Measurements from ENCODE around the gene PNRC1. TPM values are rescaled to one million over a fixed set of nuclear protein-coding genes. Genes with fewer than 3 reads are reported as not detected.

Gene PNRC1
- total and polyA plus RNA-seq, 8 donors, result 143 to 186 (median 159) TPM

DNA sequence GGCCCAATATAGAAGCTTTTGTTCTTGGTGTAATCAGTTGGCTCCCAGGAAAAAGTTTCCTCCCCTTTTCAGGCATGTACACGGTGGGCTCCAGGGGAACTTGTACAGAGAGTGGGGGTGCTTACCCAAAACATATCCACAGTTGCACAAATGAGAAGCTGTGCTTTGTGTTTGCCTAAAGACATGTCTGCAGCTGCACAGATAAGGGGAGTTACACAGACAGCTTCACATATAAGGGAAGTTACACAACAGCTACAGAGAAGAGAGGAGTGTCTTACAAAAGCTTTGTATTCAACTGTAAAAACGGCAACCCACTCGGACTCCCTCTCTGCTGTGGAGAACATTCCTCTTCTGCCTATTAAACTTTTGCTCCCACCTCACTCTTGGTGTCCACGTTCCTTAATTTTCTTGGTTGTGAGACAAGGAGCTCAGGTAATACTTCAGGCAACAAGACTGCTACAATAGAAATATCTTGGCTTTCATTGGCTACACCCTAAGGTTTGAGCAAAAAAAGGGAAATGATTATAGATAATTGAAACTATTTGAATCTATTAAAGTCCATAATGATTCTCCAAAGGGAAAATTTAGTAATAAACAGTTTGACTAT is 7.4 kb upstream of the PNRC1 start:
- TF ChIP-seq, protein P1, sequence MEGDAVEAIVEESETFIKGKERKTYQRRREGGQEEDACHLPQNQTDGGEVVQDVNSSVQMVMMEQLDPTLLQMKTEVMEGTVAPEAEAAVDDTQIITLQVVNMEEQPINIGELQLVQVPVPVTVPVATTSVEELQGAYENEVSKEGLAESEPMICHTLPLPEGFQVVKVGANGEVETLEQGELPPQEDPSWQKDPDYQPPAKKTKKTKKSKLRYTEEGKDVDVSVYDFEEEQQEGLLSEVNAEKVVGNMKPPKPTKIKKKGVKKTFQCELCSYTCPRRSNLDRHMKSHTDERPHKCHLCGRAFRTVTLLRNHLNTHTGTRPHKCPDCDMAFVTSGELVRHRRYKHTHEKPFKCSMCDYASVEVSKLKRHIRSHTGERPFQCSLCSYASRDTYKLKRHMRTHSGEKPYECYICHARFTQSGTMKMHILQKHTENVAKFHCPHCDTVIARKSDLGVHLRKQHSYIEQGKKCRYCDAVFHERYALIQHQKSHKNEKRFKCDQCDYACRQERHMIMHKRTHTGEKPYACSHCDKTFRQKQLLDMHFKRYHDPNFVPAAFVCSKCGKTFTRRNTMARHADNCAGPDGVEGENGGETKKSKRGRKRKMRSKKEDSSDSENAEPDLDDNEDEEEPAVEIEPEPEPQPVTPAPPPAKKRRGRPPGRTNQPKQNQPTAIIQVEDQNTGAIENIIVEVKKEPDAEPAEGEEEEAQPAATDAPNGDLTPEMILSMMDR (IDR thresholded peaks at IDR 0.05), result no peak

DNA sequence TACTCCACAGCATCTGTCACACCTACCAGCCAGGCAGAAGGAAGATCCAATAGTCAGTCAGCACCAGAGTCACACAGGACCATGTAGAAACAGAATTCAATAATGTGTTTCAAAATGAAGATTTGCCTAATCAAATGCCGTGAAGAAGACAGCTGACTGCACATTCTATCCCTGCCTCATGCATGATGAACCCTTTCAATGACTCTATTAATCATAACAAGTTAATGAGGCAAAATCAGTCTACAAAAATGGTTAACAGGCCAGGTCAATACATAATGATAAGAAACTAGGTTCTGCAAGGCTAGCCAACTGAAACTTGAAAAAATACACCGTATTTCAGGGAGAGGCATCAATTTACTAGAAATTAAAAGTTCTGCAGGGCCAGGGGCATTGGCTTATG is 6.7 kb upstream of the PNRC1 start:
- ATAC-seq (no peak), DNase-seq (no peak)
- no peak overlapping the region for H3K4me3 ChIP-seq
- intact Hi-C loops (cut with DNase I), result no loop called here
- H3K27ac ChIP-seq, result peak overlapping the region in 1 of 2 donors; percentile 78
- TF ChIP-seq, protein P1 (IDR thresholded peaks at IDR 0.05), result no peak
- no peaks in the 10 kb centered on the region for H3K9me3 ChIP-seq
- no peaks in the 10 kb centered on the region for H3K27me3 ChIP-seq
- peaks cover 0 to 19% of the 10 kb centered on the region in 2 donors for H3K4me1 ChIP-seq
- no peaks in the 10 kb centered on the region for H3K36me3 ChIP-seq

More for the DNA sequence above, 7.4 kb upstream of the PNRC1 start:
- intact Hi-C loops (cut with DNase I), result no loop called here
- H3K4me1 ChIP-seq, result peaks cover 0 to 16% of the 10 kb centered on the region in 2 donors
- no peaks in the 10 kb centered on the region for H3K27me3 ChIP-seq
- H3K36me3 ChIP-seq, result no peaks in the 10 kb centered on the region
- H3K27ac ChIP-seq, result peak overlapping the region; percentile 27 to 78
- DNase-seq (no peak), ATAC-seq (peak; percentile 70)
- no peaks in the 10 kb centered on the region for H3K9me3 ChIP-seq
- H3K4me3 ChIP-seq, result no peak overlapping the region

DNA sequence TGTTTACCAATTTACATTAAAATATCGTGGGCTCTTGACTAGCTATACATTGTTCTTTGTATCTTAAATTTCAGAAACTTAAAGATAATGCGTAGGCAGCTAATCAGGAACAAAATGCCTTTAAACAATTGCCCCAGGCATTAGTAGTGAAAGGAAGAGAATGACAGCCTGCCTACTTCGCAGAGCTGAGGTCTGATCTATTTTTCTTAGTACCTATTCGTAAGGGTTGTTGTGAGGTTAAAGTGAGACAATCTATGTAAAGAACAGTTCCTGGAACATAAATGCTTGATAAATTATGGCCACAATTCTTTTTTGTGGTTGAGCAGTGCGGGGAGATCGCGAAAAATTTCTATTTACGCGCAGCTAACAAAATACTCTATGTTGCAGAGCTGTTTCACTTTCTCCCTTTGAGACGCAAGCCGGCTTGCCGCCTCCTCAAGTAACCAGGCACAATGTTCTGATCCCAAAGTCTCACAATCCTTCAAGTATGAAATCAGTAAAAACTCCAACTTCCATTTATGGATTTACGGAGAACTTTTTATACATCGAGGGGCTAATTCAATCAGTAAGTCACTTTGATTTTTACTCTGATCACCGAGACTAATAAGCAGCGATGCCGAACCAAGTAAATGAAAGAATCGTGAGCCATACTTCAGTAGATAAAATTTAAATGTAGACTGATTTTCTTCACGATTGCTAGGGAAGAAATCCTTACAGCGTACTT is 878 bp upstream of the PNRC1 start:
- peak overlapping the region; percentile 84 to 98 for H3K4me3 ChIP-seq
- peak in 3 of 4 donors; percentile 55 to 77 (median 75) for DNase-seq

DNA sequence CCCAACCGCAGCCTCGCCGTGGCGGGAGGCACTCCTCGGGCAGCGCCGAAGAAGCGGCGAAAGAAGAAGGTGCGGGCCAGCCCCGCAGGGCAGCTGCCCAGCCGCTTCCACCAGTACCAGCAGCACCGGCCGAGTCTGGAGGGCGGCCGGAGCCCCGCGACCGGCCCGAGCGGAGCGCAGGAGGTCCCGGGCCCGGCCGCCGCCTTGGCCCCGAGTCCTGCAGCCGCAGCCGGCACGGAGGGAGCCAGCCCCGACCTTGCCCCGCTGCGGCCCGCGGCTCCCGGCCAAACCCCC is 525 bp downstream of the PNRC1 start:
- Histone ChIP-seq H3K27ac (peak overlapping the region; percentile 100), H3K9me3 (no peaks in the 10 kb centered on the region), H3K36me3 (peaks cover 0 to 34% of the 10 kb centered on the region in 2 donors), H3K27me3 (no peaks in the 10 kb centered on the region), H3K4me1 (peaks cover 0 to 46% of the 10 kb centered on the region in 2 donors), H3K4me3 (peak overlapping the region; percentile 84 to 98)
- ATAC-seq, result peak; percentile 2
- intact Hi-C loops (cut with DNase I), result no loop called here
- DNase-seq, result peak in 1 of 4 donors; percentile 89
- TF ChIP-seq, protein P1 (IDR thresholded peaks at IDR 0.05), result no peak

More for the DNA sequence above, 878 bp upstream of the PNRC1 start:
- Histone ChIP-seq H3K9me3 (no peaks in the 10 kb centered on the region), H3K36me3 (peaks cover 0 to 19% of the 10 kb centered on the region in 2 donors), H3K4me1 (peaks cover 0 to 32% of the 10 kb centered on the region in 2 donors), H3K27me3 (no peaks in the 10 kb centered on the region), H3K27ac (peak overlapping the region; percentile 100)
- peak; percentile 15 for ATAC-seq
- intact Hi-C loops (cut with DNase I), result no loop called here
- TF ChIP-seq, protein P1 (IDR thresholded peaks at IDR 0.05), result no peak

Data from left lung (tissue), 10 donors.